ENCODE results near the gene TDRD9.

DNA sequence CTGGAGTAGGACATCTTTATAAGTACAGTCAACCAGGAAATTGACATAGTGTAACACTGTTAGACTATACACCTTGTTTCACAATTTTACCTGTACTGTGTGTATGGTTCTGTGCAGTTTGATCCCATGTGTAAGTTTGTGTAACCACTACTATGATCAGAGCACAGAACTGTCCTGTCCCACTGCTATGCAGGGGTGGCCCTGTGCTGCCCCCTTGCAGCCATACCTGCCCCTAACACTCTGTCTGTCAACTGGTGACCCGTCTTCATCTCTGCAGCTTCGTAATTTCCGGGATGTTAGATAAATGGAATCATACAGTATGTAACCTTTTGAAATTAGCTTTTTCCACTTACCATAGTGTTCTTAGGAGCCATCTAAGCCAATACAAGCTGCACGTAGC, 72.7 kb downstream of the TDRD9 start:
- TF ChIP-seq, protein P1, sequence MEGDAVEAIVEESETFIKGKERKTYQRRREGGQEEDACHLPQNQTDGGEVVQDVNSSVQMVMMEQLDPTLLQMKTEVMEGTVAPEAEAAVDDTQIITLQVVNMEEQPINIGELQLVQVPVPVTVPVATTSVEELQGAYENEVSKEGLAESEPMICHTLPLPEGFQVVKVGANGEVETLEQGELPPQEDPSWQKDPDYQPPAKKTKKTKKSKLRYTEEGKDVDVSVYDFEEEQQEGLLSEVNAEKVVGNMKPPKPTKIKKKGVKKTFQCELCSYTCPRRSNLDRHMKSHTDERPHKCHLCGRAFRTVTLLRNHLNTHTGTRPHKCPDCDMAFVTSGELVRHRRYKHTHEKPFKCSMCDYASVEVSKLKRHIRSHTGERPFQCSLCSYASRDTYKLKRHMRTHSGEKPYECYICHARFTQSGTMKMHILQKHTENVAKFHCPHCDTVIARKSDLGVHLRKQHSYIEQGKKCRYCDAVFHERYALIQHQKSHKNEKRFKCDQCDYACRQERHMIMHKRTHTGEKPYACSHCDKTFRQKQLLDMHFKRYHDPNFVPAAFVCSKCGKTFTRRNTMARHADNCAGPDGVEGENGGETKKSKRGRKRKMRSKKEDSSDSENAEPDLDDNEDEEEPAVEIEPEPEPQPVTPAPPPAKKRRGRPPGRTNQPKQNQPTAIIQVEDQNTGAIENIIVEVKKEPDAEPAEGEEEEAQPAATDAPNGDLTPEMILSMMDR (IDR thresholded peaks at IDR 0.05; ENCODE audit: low read length): 0 out of 2 replicates have a peak, but pooled peaks have one; percentile 6
- TF ChIP-seq EZH2 (optimal IDR thresholded peaks at IDR 0.05; ENCODE audit: low read depth, low read length): no peak

Measured in MM.1S (cell line).